ENCODE measurements around the gene OLAH.
A peak's percentile ranks its signal among the peaks of the same experiment; 100 is the strongest.

Gene OLAH

DNA sequence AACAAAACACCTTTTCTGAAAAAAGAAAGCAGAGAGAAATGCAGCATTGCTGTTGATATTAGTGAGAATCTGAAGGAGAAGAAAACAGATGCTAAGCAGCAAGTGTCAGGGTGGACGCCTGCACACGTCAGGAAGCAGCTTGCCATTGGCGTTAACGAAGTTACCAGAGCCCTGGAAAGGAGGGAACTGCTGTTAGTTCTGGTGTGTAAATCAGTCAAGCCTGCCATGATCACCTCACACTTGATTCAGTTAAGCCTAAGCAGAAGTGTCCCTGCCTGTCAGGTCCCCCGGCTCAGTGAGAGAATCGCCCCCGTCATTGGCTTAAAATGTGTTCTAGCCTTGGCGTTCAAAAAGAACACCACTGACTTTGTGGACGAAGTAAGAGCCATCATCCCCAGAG, 59.8 kb downstream of the OLAH start:
- H3K4me1 ChIP-seq (ENCODE audit: control insufficient read depth, low read depth, low read length) = no peaks in the 10 kb centered on the region
- no peaks in the 10 kb centered on the region for H3K36me3 ChIP-seq (ENCODE audit: control insufficient read depth, insufficient read depth, low read length)
- no peak overlapping the region for H2AK5ac ChIP-seq (ENCODE audit: low read length)
- WGBS (ENCODE audit: extremely low coverage, insufficient coverage, low lambda C conversion rate) = no CpG with 5 or more reads among the region's 9 CpGs
- no peak overlapping the region for H4K5ac ChIP-seq (ENCODE audit: low read length)
- H3K18ac ChIP-seq (ENCODE audit: low read length) = no peak overlapping the region
- no peak overlapping the region for H2BK5ac ChIP-seq (ENCODE audit: low read length)
- H3K27me3 ChIP-seq (ENCODE audit: insufficient read depth, low read length, poor library complexity) = no peaks in the 10 kb centered on the region
- H4K8ac ChIP-seq (ENCODE audit: low read depth, low read length) = no peak overlapping the region
- no peak overlapping the region for H3K9ac ChIP-seq (ENCODE audit: low read length)
- H3K4me3 ChIP-seq (ENCODE audit: low read length) = no peak overlapping the region
- H3K4me2 ChIP-seq (ENCODE audit: low read length) = no peak overlapping the region
- H3K79me1 ChIP-seq (ENCODE audit: low read length) = peaks cover 6% of the 10 kb centered on the region
- no peak overlapping the region for H3K27ac ChIP-seq (ENCODE audit: low read depth, low read length)
- no peak overlapping the region for H2BK15ac ChIP-seq (replicated peaks; ENCODE audit: low read depth)
- no peak overlapping the region for H2BK120ac ChIP-seq (ENCODE audit: low read depth, low read length)
- no peak overlapping the region for H3K4ac ChIP-seq (ENCODE audit: low read depth, low read length)
- peaks cover 22% of the 10 kb centered on the region for H3K79me2 ChIP-seq (ENCODE audit: control insufficient read depth, insufficient read depth, low read length)
- no peak for DNase-seq
- H3K56ac ChIP-seq (ENCODE audit: low read length) = no peak overlapping the region
- no peak overlapping the region for H3K23ac ChIP-seq (ENCODE audit: low read length)

DNA sequence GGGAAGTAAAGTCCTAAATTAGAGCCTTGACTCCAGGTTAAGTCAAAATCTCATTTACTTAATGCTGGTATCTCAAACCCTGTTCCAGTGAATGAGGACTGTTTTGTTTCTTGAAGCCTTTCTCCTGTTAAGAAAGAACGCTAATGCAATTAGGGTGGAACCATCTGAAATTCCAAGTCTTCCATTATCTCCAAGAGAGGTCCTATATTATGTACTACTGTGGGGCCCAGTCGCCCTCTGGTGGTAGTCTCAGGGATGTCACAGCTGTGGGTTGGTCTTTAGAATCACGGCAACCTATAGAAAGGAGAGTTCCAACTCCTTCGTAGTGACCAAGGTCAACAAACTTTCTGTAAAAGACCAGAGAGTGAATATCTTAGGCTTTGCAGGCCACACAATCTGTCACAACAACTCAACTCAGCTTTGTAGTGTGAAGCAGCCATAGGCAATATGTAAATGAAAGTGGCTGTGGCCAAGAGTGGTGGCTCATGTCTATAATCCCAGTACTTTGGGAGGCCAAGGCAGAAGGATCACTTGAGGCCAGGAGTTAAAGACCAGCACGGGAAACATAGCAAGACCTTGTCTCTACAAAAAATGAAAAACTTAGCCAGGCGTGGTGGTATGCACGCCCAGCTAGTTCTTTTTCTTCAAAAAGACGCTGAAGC, 62.7 kb downstream of the OLAH start:
- no peak overlapping the region for H4K5ac ChIP-seq (ENCODE audit: low read length)
- no peak overlapping the region for H3K18ac ChIP-seq (ENCODE audit: low read length)
- H3K27ac ChIP-seq (ENCODE audit: low read depth, low read length) = no peak overlapping the region
- H3K79me2 ChIP-seq (ENCODE audit: control insufficient read depth, insufficient read depth, low read length) = peaks cover 2% of the 10 kb centered on the region
- H2BK120ac ChIP-seq (ENCODE audit: low read depth, low read length) = no peak overlapping the region
- H4K8ac ChIP-seq (ENCODE audit: low read depth, low read length) = no peak overlapping the region
- H3K36me3 ChIP-seq (ENCODE audit: control insufficient read depth, insufficient read depth, low read length) = no peaks in the 10 kb centered on the region
- no peak overlapping the region for H2BK5ac ChIP-seq (ENCODE audit: low read length)
- H3K79me1 ChIP-seq (ENCODE audit: low read length) = no peaks in the 10 kb centered on the region
- H3K23ac ChIP-seq (ENCODE audit: low read length) = no peak overlapping the region
- H3K9ac ChIP-seq (ENCODE audit: low read length) = no peak overlapping the region
- H3K4ac ChIP-seq (ENCODE audit: low read depth, low read length) = no peak overlapping the region
- no peak overlapping the region for H3K4me2 ChIP-seq (ENCODE audit: low read length)
- H3K56ac ChIP-seq (ENCODE audit: low read length) = no peak overlapping the region
- H2BK15ac ChIP-seq (replicated peaks; ENCODE audit: low read depth) = no peak overlapping the region
- no CpG with 5 or more reads among the region's 8 CpGs for WGBS (ENCODE audit: extremely low coverage, insufficient coverage, low lambda C conversion rate)
- H3K27me3 ChIP-seq (ENCODE audit: insufficient read depth, low read length, poor library complexity) = no peaks in the 10 kb centered on the region
- H3K4me1 ChIP-seq (ENCODE audit: control insufficient read depth, low read depth, low read length) = no peaks in the 10 kb centered on the region
- no peak overlapping the region for H3K4me3 ChIP-seq (ENCODE audit: low read length)
- no peak overlapping the region for H2AK5ac ChIP-seq (ENCODE audit: low read length)
- peak; percentile 86 for DNase-seq

DNA sequence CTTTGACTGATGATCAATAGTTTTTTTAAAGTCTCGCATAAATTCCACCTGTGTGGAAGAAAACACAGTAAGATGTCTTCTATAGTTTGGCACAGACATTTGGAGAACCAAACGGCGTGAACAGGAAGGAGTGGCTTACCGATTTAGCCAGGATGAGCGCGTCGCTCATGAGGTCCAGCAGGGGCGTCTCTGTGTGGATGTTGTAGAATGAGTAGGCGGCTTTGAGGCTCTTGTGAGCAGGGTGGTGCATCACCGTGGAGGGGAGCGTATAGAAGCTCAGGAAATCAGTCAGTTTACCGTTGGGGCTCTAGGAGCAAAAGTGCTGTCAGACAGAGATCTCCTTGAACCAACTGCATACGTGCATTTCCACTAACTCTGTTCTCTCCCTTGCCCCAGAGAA, 68.9 kb downstream of the OLAH start:
- peak; percentile 63 for DNase-seq
- WGBS (ENCODE audit: extremely low coverage, insufficient coverage, low lambda C conversion rate) = no CpG with 5 or more reads among the region's 13 CpGs
- H2BK120ac ChIP-seq (ENCODE audit: low read depth, low read length) = no peak overlapping the region

GRCh38 chr10:15113766-15114165, 70.0 kb downstream of the OLAH start:
- Histone ChIP-seq H3K18ac (ENCODE audit: low read length) (no peak overlapping the region), H3K4ac (ENCODE audit: low read depth, low read length) (no peak overlapping the region), H2BK120ac (ENCODE audit: low read depth, low read length) (no peak overlapping the region), H3K36me3 (ENCODE audit: control insufficient read depth, insufficient read depth, low read length) (peaks cover 1% of the 10 kb centered on the region), H3K27me3 (ENCODE audit: insufficient read depth, low read length, poor library complexity) (no peaks in the 10 kb centered on the region), H2BK15ac (replicated peaks; ENCODE audit: low read depth) (no peak overlapping the region), H3K4me3 (ENCODE audit: low read length) (no peak overlapping the region), H3K4me1 (ENCODE audit: control insufficient read depth, low read depth, low read length) (no peaks in the 10 kb centered on the region), H4K5ac (ENCODE audit: low read length) (no peak overlapping the region), H2AK5ac (ENCODE audit: low read length) (no peak overlapping the region), H3K79me2 (ENCODE audit: control insufficient read depth, insufficient read depth, low read length) (no peaks in the 10 kb centered on the region), H2BK5ac (ENCODE audit: low read length) (no peak overlapping the region), H3K9ac (ENCODE audit: low read length) (no peak overlapping the region), H3K27ac (ENCODE audit: low read depth, low read length) (no peak overlapping the region), H3K79me1 (ENCODE audit: low read length) (no peaks in the 10 kb centered on the region), H3K4me2 (ENCODE audit: low read length) (no peak overlapping the region), H3K23ac (ENCODE audit: low read length) (no peak overlapping the region), H3K56ac (ENCODE audit: low read length) (no peak overlapping the region), H4K8ac (ENCODE audit: low read depth, low read length) (no peak overlapping the region)
- DNase-seq = no peak
- no CpG with 5 or more reads among the region's 4 CpGs for WGBS (ENCODE audit: extremely low coverage, insufficient coverage, low lambda C conversion rate)

More for the DNA sequence above, 68.9 kb downstream of the OLAH start:
- no peak overlapping the region for H2AK5ac ChIP-seq (ENCODE audit: low read length)
- no peak overlapping the region for H3K18ac ChIP-seq (ENCODE audit: low read length)
- H3K9ac ChIP-seq (ENCODE audit: low read length) = no peak overlapping the region
- H3K4me1 ChIP-seq (ENCODE audit: control insufficient read depth, low read depth, low read length) = no peaks in the 10 kb centered on the region
- H3K79me2 ChIP-seq (ENCODE audit: control insufficient read depth, insufficient read depth, low read length) = no peaks in the 10 kb centered on the region
- no peaks in the 10 kb centered on the region for H3K79me1 ChIP-seq (ENCODE audit: low read length)
- H4K5ac ChIP-seq (ENCODE audit: low read length) = no peak overlapping the region
- H3K27me3 ChIP-seq (ENCODE audit: insufficient read depth, low read length, poor library complexity) = no peaks in the 10 kb centered on the region
- H3K36me3 ChIP-seq (ENCODE audit: control insufficient read depth, insufficient read depth, low read length) = peaks cover 1% of the 10 kb centered on the region
- no peak overlapping the region for H4K8ac ChIP-seq (ENCODE audit: low read depth, low read length)
- H3K4me2 ChIP-seq (ENCODE audit: low read length) = no peak overlapping the region
- no peak overlapping the region for H3K27ac ChIP-seq (ENCODE audit: low read depth, low read length)
- no peak overlapping the region for H2BK5ac ChIP-seq (ENCODE audit: low read length)
- no peak overlapping the region for H2BK15ac ChIP-seq (replicated peaks; ENCODE audit: low read depth)
- no peak overlapping the region for H3K56ac ChIP-seq (ENCODE audit: low read length)
- H3K4ac ChIP-seq (ENCODE audit: low read depth, low read length) = no peak overlapping the region
- no peak overlapping the region for H3K23ac ChIP-seq (ENCODE audit: low read length)
- H3K4me3 ChIP-seq (ENCODE audit: low read length) = no peak overlapping the region

DNA sequence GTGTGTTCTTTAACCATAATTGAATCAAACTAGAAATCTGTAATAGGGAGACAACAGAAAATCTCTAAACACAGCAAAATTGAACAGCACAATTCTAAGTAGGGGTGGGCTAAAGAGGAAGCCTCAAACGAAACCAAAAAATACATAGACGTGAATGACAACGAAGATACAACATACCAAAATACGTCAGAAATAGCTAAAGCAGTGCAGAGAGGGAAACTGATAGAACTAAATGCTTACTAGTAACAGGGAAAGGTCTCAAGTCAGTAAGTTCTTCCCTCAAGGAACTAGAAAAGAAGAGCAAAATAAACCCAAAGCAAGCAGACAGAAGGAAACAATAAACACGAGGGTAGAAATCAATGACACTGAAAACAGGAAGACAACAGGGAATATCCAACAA, 72.5 kb downstream of the OLAH start:
- Histone ChIP-seq H3K36me3 (ENCODE audit: control insufficient read depth, insufficient read depth, low read length) (peaks cover 1% of the 10 kb centered on the region), H3K4me2 (ENCODE audit: low read length) (no peak overlapping the region)
- WGBS (ENCODE audit: extremely low coverage, insufficient coverage, low lambda C conversion rate) = no CpG with 5 or more reads among the region's 5 CpGs

DNA sequence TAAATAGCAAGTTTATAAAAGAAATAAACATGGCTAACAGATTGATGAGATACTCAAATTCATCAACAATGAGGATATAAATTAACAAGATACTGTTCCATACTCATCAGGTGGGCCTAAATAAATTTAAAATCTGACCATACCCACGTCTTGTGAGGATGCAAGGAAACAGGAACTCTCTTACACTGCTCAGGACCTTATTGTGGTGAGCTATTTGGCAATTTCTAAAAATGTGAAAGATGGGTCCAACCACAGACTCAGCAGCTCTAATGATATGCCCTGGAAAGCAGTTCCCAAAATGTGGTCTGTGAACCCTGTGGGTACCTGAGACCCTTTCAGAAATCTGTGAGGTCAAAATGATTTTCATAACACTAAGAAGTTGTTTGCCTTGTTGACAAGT, 74.9 kb downstream of the OLAH start:
- DNase-seq = no peak

More for the DNA sequence above, 72.5 kb downstream of the OLAH start:
- H3K23ac ChIP-seq (ENCODE audit: low read length) = no peak overlapping the region
- no peak overlapping the region for H4K5ac ChIP-seq (ENCODE audit: low read length)
- H2BK5ac ChIP-seq (ENCODE audit: low read length) = no peak overlapping the region
- no peak overlapping the region for H3K56ac ChIP-seq (ENCODE audit: low read length)
- H2BK15ac ChIP-seq (replicated peaks; ENCODE audit: low read depth) = no peak overlapping the region
- no peak overlapping the region for H2BK120ac ChIP-seq (ENCODE audit: low read depth, low read length)
- H3K27me3 ChIP-seq (ENCODE audit: insufficient read depth, low read length, poor library complexity) = no peaks in the 10 kb centered on the region
- no peaks in the 10 kb centered on the region for H3K79me1 ChIP-seq (ENCODE audit: low read length)
- no peak overlapping the region for H3K9ac ChIP-seq (ENCODE audit: low read length)
- no peak overlapping the region for H4K8ac ChIP-seq (ENCODE audit: low read depth, low read length)
- DNase-seq = no peak
- no peak overlapping the region for H3K4me3 ChIP-seq (ENCODE audit: low read length)
- H3K18ac ChIP-seq (ENCODE audit: low read length) = no peak overlapping the region
- H3K4ac ChIP-seq (ENCODE audit: low read depth, low read length) = no peak overlapping the region
- H3K27ac ChIP-seq (ENCODE audit: low read depth, low read length) = no peak overlapping the region
- H2AK5ac ChIP-seq (ENCODE audit: low read length) = no peak overlapping the region
- no peaks in the 10 kb centered on the region for H3K4me1 ChIP-seq (ENCODE audit: control insufficient read depth, low read depth, low read length)
- H3K79me2 ChIP-seq (ENCODE audit: control insufficient read depth, insufficient read depth, low read length) = no peaks in the 10 kb centered on the region

More for the DNA sequence above, 74.9 kb downstream of the OLAH start:
- Histone ChIP-seq H2AK5ac (ENCODE audit: low read length) (no peak overlapping the region), H3K4me2 (ENCODE audit: low read length) (no peak overlapping the region), H3K18ac (ENCODE audit: low read length) (no peak overlapping the region), H3K9ac (ENCODE audit: low read length) (no peak overlapping the region), H3K36me3 (ENCODE audit: control insufficient read depth, insufficient read depth, low read length) (peaks cover 1% of the 10 kb centered on the region), H2BK5ac (ENCODE audit: low read length) (no peak overlapping the region), H2BK120ac (ENCODE audit: low read depth, low read length) (no peak overlapping the region), H3K4ac (ENCODE audit: low read depth, low read length) (no peak overlapping the region), H3K79me2 (ENCODE audit: control insufficient read depth, insufficient read depth, low read length) (no peaks in the 10 kb centered on the region), H2BK15ac (replicated peaks; ENCODE audit: low read depth) (no peak overlapping the region), H3K4me1 (ENCODE audit: control insufficient read depth, low read depth, low read length) (no peaks in the 10 kb centered on the region), H3K27ac (ENCODE audit: low read depth, low read length) (no peak overlapping the region), H3K56ac (ENCODE audit: low read length) (no peak overlapping the region), H4K8ac (ENCODE audit: low read depth, low read length) (no peak overlapping the region), H3K79me1 (ENCODE audit: low read length) (no peaks in the 10 kb centered on the region), H3K27me3 (ENCODE audit: insufficient read depth, low read length, poor library complexity) (no peaks in the 10 kb centered on the region), H3K4me3 (ENCODE audit: low read length) (no peak overlapping the region), H3K23ac (ENCODE audit: low read length) (no peak overlapping the region), H4K5ac (ENCODE audit: low read length) (no peak overlapping the region)
- WGBS (ENCODE audit: extremely low coverage, insufficient coverage, low lambda C conversion rate) = no CpG with 5 or more reads among the region's 1 CpG
